Measurements from ENCODE around the gene RAB28. TPM values are rescaled to one million over a fixed set of nuclear protein-coding genes. Genes with fewer than 3 reads are reported as not detected.

RAB28 gene
- polyA plus RNA-seq, 2 of the 4 experiments (the other 2 are of a cell fraction) = 9.5 to 24.6 TPM

- ChIA-PET CTCF (no interaction called here), POLR2A (no interaction called here)
- DNase-seq (ENCODE audit: low read depth in 1 of 2, low spot score in 1 of 2) (no peak), FAIRE-seq (no peak), ATAC-seq (no peak)
- Histone ChIP-seq H3K4me1 (no peaks in the 10 kb centered on the region), H3K9me3 (peaks cover 2% of the 10 kb centered on the region; the same call in 1 of the 3 replicates), H3K4me2 (no peak overlapping the region), H3K4me3 (no peak overlapping the region), H3K27ac (no peak overlapping the region)
- no peak for TF ChIP-seq USF2 (IDR thresholded peaks at IDR 0.05)
- TF ChIP-seq FOSB (CRISPR knock-in tag; IDR thresholded peaks at IDR 0.05) = no peak
- no peak for TF ChIP-seq MYC (IDR thresholded peaks at IDR 0.05; ENCODE audit: borderline replicate concordance, low read length)
- TF ChIP-seq JUNB (IDR thresholded peaks at IDR 0.05) = no peak
- no peak for TF ChIP-seq MAFK (IDR thresholded peaks at IDR 0.05; ENCODE audit: partially characterized antibody)
- TF ChIP-seq GATA3 (IDR thresholded peaks at IDR 0.05; ENCODE audit: borderline replicate concordance) = no peak
- TF ChIP-seq RAD21 (conservative IDR thresholded peaks at IDR 0.05 in 1 of 2, IDR thresholded peaks at IDR 0.05 in 1 of 2) = no peak
- no peak for TF ChIP-seq KDM1A (IDR thresholded peaks at IDR 0.05; ENCODE audit: low read depth)
- TF ChIP-seq ZNF302 (CRISPR knock-in tag; IDR thresholded peaks at IDR 0.05) = no peak
- no peak for TF ChIP-seq ZC3H11A (IDR thresholded peaks at IDR 0.05)
- no peak for TF ChIP-seq E2F6 (IDR thresholded peaks at IDR 0.05; ENCODE audit: borderline replicate concordance, low read depth)
- TF ChIP-seq MAZ (IDR thresholded peaks at IDR 0.05; ENCODE audit: borderline replicate concordance, low read depth, low read length) = no peak
- TF ChIP-seq CTCF (IDR thresholded peaks at IDR 0.05) = no peak
- TF ChIP-seq NPAS2 (CRISPR knock-in tag; IDR thresholded peaks at IDR 0.05; ENCODE audit: borderline replicate concordance) = no peak
- no peak for TF ChIP-seq HOXB5 (CRISPR knock-in tag; IDR thresholded peaks at IDR 0.05)
- no peak for TF ChIP-seq PHF8 (IDR thresholded peaks at IDR 0.05; ENCODE audit: borderline replicate concordance, low read depth)
- no peak for TF ChIP-seq TFCP2L1 (CRISPR knock-in tag; IDR thresholded peaks at IDR 0.05)
- no peak for TF ChIP-seq REST (IDR thresholded peaks at IDR 0.05)
- no peak for TF ChIP-seq JUN (IDR thresholded peaks at IDR 0.05)
- 88% methylated on average over 1 of the region's 1 CpG for WGBS (ENCODE audit: missing lambda C conversion rate)
These were observed 51.7 kb downstream of the RAB28 start for GRCh38 chr4:13432453-13432852.

GRCh38 chr4:13430834-13431568, 53.1 kb downstream of the RAB28 start:
- ChIA-PET CTCF (no interaction called here), POLR2A (no interaction called here)
- 86% methylated on average over 9 of the region's 9 CpGs for WGBS (ENCODE audit: missing lambda C conversion rate)
- TF ChIP-seq POLR2A (IDR thresholded peaks at IDR 0.05; ENCODE audit: low read length) (no peak), EP300 (IDR thresholded peaks at IDR 0.05) (no peak), HOXA7 (CRISPR knock-in tag; IDR thresholded peaks at IDR 0.05) (no peak), RFX5 (IDR thresholded peaks at IDR 0.05) (no peak), CBX8 (IDR thresholded peaks at IDR 0.05) (no peak), ELK1 (IDR thresholded peaks at IDR 0.05; ENCODE audit: low read depth, low read length) (no peak), MYC (IDR thresholded peaks at IDR 0.05; ENCODE audit: borderline replicate concordance, low read length) (no peak), HOXB5 (CRISPR knock-in tag; IDR thresholded peaks at IDR 0.05) (no peak), ZSCAN20 (CRISPR knock-in tag; IDR thresholded peaks at IDR 0.05) (no peak), TP53 (CRISPR knock-in tag; IDR thresholded peaks at IDR 0.05) (no peak), POLR2AphosphoS2 (conservative IDR thresholded peaks at IDR 0.05; ENCODE audit: low read length) (no peak)

More at GRCh38 chr4:13430834-13431568, 53.1 kb downstream of the RAB28 start:
- Histone ChIP-seq H3K4me3 (no peak overlapping the region), H3K9me3 (no peaks in the 10 kb centered on the region), H3K4me2 (no peak overlapping the region), H3K4me1 (no peaks in the 10 kb centered on the region), H3K27ac (no peak overlapping the region)
- ATAC-seq (no peak), DNase-seq (ENCODE audit: low read depth in 1 of 2, low spot score in 1 of 2) (no peak), FAIRE-seq (no peak)
